Activated CD4-positive, alpha-beta T cell treated with anti-CD3 and anti-CD28 coated beads, Interleukin-2, amount 10 ng/mL, durations not matched to agents 7 days and 5 days (primary cell): ENCODE measurements around the gene TBC1D13. TPM values are rescaled to one million over a fixed set of nuclear protein-coding genes. Genes with fewer than 3 reads are reported as not detected.

Experiments
- CTCF ChIA-PET: fragments of 350-600 bp; sonication (Branson Sonifier 250); formaldehyde crosslinking; loops from one replicate; lab custom pipeline; 2021; ENCODE audit warnings: antibody characterized with exemption; lab: Charles Lee
- POLR2A ChIA-PET: fragments of 350-600 bp; sonication (Branson Sonifier 250); formaldehyde crosslinking; loops from one replicate; lab custom pipeline; 2021; ENCODE audit warnings: antibody characterized with exemption; lab: Charles Lee
- DNase-seq: peaks from one replicate; pipeline ENCODE4 v3.0.0-alpha.2; 2020
- H3K27ac Mint-ChIP-seq: one replicate; pipeline ENCODE4 v1.8.0; 2021; ENCODE audit warnings: mild to moderate bottlenecking, moderate library complexity, mixed read lengths
- H3K27me3 Mint-ChIP-seq: one replicate; pipeline ENCODE4 v1.8.0; 2021; ENCODE audit warnings: mixed read lengths
- H3K36me3 Mint-ChIP-seq: one replicate; pipeline ENCODE4 v1.8.0; 2021; ENCODE audit warnings: low read depth, mixed read lengths
- H3K4me1 Mint-ChIP-seq: one replicate; pipeline ENCODE4 v1.8.0; 2021; ENCODE audit warnings: mixed read lengths
- H3K4me3 Mint-ChIP-seq: one replicate; pipeline ENCODE4 v1.8.0; 2021; ENCODE audit warnings: mild to moderate bottlenecking, moderate library complexity, mixed read lengths
- H3K9me3 Mint-ChIP-seq: one replicate; pipeline ENCODE4 v1.8.0; 2021; ENCODE audit warnings: mixed read lengths
- total RNA-seq, 2 experiments: library from RNA; stranded (reverse); gene quantifications; one replicate each; pipeline ENCODE4 v1.2.3, GENCODE V29; 2021

Gene TBC1D13
- total RNA-seq, 2 experiments from 2014 or later = 18.4 to 21.1 TPM

GRCh38 chr9:128810873-128811272 lies 23.8 kb downstream of the TBC1D13 start:
- CTCF ChIA-PET = interaction anchor here (0.6 to 1.3 kb wide), 2 partner anchors 17 to 251 kb away, joined by 3 to 6 read pairs; no protein-coding TSS in a partner anchor

GRCh38 chr9:128818099-128818838 lies 31.2 kb downstream of the TBC1D13 start, which contains the start of gene ENDOG:
Gene ENDOG, plus strand, starts transcription at chr9:128818500. Its CDS starts 185 bp downstream, at chr9:128818685.
- POLR2A ChIA-PET = interaction anchor here (0.6 to 3.1 kb wide), 2 partner anchors 8 to 11 kb away, joined by 4 to 12 read pairs; partner anchors contain the start of gene SPOUT1
- peak within 1 kb of the TSS; percentile 89 for H3K27ac Mint-ChIP-seq
- peak; percentile 97 for DNase-seq
- H3K4me3 Mint-ChIP-seq = peak within 1 kb of the TSS; percentile 84
- peaks cover 8% of the 10 kb centered on the region for H3K36me3 Mint-ChIP-seq
- H3K27me3 Mint-ChIP-seq = no peaks in the 10 kb centered on the region
- H3K9me3 Mint-ChIP-seq = no peaks in the 10 kb centered on the region
- H3K4me1 Mint-ChIP-seq = peaks cover 24% of the 10 kb centered on the region
- CTCF ChIA-PET = interaction anchor here (0.5 to 3.9 kb wide), 55 partner anchors 9 to 908 kb away, joined by 3 to 29 read pairs (median 4); partner anchors contain the start of genes DOLK, NUP188, SET and SPOUT1

More at GRCh38 chr9:128810873-128811272, 23.8 kb downstream of the TBC1D13 start:
- no peaks in the 10 kb centered on the region for H3K27me3 Mint-ChIP-seq
- H3K27ac Mint-ChIP-seq = no peak overlapping the region
- H3K4me3 Mint-ChIP-seq = no peak overlapping the region
- no peaks in the 10 kb centered on the region for H3K4me1 Mint-ChIP-seq
- POLR2A ChIA-PET = no interaction called here
- H3K36me3 Mint-ChIP-seq = peaks cover 3% of the 10 kb centered on the region
- no peaks in the 10 kb centered on the region for H3K9me3 Mint-ChIP-seq
- DNase-seq = no peak

- H3K36me3 Mint-ChIP-seq = peaks cover 8% of the 10 kb centered on the region
- peak overlapping the region; percentile 73 for H3K4me3 Mint-ChIP-seq
- peak; percentile 32 for DNase-seq
- H3K27ac Mint-ChIP-seq = peak overlapping the region; percentile 13
- POLR2A ChIA-PET = interaction anchor here (0.6 to 3.1 kb wide), 2 partner anchors 11 to 24 kb away, joined by 5 to 12 read pairs; partner anchors contain the start of gene SPOUT1
- CTCF ChIA-PET = interaction anchor here (0.5 to 3.9 kb wide), 43 partner anchors 8 to 908 kb away, joined by 3 to 29 read pairs (median 4); partner anchors contain the start of genes DOLK, NUP188, SET and SPOUT1
- no peaks in the 10 kb centered on the region for H3K27me3 Mint-ChIP-seq
- no peaks in the 10 kb centered on the region for H3K9me3 Mint-ChIP-seq
- H3K4me1 Mint-ChIP-seq = peaks cover 24% of the 10 kb centered on the region
These were observed 32.0 kb downstream of the TBC1D13 start for GRCh38 chr9:128818839-128819715.

- H3K4me3 Mint-ChIP-seq = peak overlapping the region; percentile 41
- no peak for DNase-seq
- ChIA-PET CTCF (interaction anchor here (2.0 to 3.9 kb wide), 7 partner anchors 10 to 59 kb away, joined by 7 to 29 read pairs (median 13); partner anchors contain the start of genes SPOUT1 and TBC1D13), POLR2A (interaction anchor here (0.6 to 3.1 kb wide), 2 partner anchors 10 to 25 kb away, joined by 5 to 12 read pairs; partner anchors contain the start of gene SPOUT1)
- peaks cover 13% of the 10 kb centered on the region for H3K36me3 Mint-ChIP-seq
- H3K27ac Mint-ChIP-seq = no peak overlapping the region
- peaks cover 24% of the 10 kb centered on the region for H3K4me1 Mint-ChIP-seq
- no peaks in the 10 kb centered on the region for H3K9me3 Mint-ChIP-seq
- no peaks in the 10 kb centered on the region for H3K27me3 Mint-ChIP-seq
These were observed 32.9 kb downstream of the TBC1D13 start for GRCh38 chr9:128819716-128820664.

GRCh38 chr9:128820665-128821583 lies 33.9 kb downstream of the TBC1D13 start:
- CTCF ChIA-PET = interaction anchor here (0.6 to 0.7 kb wide), 3 partner anchors 9 to 132 kb away, joined by 3 to 4 read pairs (median 4); partner anchors contain the start of genes SET and SPOUT1
- POLR2A ChIA-PET = no interaction called here
- no peak for DNase-seq
- Mint-ChIP-seq H3K4me1 (peaks cover 24% of the 10 kb centered on the region), H3K36me3 (peaks cover 20% of the 10 kb centered on the region), H3K4me3 (peak overlapping the region; percentile 45), H3K9me3 (no peaks in the 10 kb centered on the region), H3K27ac (no peak overlapping the region), H3K27me3 (no peaks in the 10 kb centered on the region)

GRCh38 chr9:128821584-128822406 lies 34.7 kb downstream of the TBC1D13 start:
- no peaks in the 10 kb centered on the region for H3K27me3 Mint-ChIP-seq
- no peak overlapping the region for H3K4me3 Mint-ChIP-seq
- H3K4me1 Mint-ChIP-seq = peaks cover 24% of the 10 kb centered on the region
- ChIA-PET POLR2A (no interaction called here), CTCF (interaction anchor here (0.6 to 0.7 kb wide), 2 partner anchors 43 to 133 kb away, joined by 4 read pairs; partner anchors contain the start of gene SET)
- H3K9me3 Mint-ChIP-seq = no peaks in the 10 kb centered on the region
- peaks cover 21% of the 10 kb centered on the region for H3K36me3 Mint-ChIP-seq
- no peak for DNase-seq
- H3K27ac Mint-ChIP-seq = no peak overlapping the region

GRCh38 chr9:128822407-128823042 lies 35.5 kb downstream of the TBC1D13 start:
- no peaks in the 10 kb centered on the region for H3K9me3 Mint-ChIP-seq
- H3K27ac Mint-ChIP-seq = peak overlapping the region; percentile 57
- peaks cover 28% of the 10 kb centered on the region for H3K4me1 Mint-ChIP-seq
- peaks cover 27% of the 10 kb centered on the region for H3K36me3 Mint-ChIP-seq
- ChIA-PET POLR2A (no interaction called here), CTCF (no interaction called here)
- DNase-seq = no peak
- no peaks in the 10 kb centered on the region for H3K27me3 Mint-ChIP-seq
- no peak overlapping the region for H3K4me3 Mint-ChIP-seq

- H3K4me3 Mint-ChIP-seq = no peak overlapping the region
- no peaks in the 10 kb centered on the region for H3K27me3 Mint-ChIP-seq
- CTCF ChIA-PET = interaction anchor here (0.8 kb wide), 1 partner anchor 45 kb away, joined by 3 read pairs; no protein-coding TSS in a partner anchor
- POLR2A ChIA-PET = no interaction called here
- H3K36me3 Mint-ChIP-seq = peaks cover 28% of the 10 kb centered on the region
- peaks cover 27% of the 10 kb centered on the region for H3K4me1 Mint-ChIP-seq
- H3K27ac Mint-ChIP-seq = no peak overlapping the region
- no peaks in the 10 kb centered on the region for H3K9me3 Mint-ChIP-seq
- no peak for DNase-seq
These were observed 36.4 kb downstream of the TBC1D13 start for GRCh38 chr9:128823362-128823902.

- no peak overlapping the region for H3K27ac Mint-ChIP-seq
- DNase-seq = no peak
- ChIA-PET CTCF (interaction anchor here (0.8 kb wide), 1 partner anchor 46 kb away, joined by 3 read pairs; no protein-coding TSS in a partner anchor), POLR2A (no interaction called here)
- no peak overlapping the region for H3K4me3 Mint-ChIP-seq
- H3K27me3 Mint-ChIP-seq = no peaks in the 10 kb centered on the region
- no peaks in the 10 kb centered on the region for H3K9me3 Mint-ChIP-seq
- H3K36me3 Mint-ChIP-seq = peaks cover 33% of the 10 kb centered on the region
- H3K4me1 Mint-ChIP-seq = peaks cover 32% of the 10 kb centered on the region
These were observed 36.9 kb downstream of the TBC1D13 start for GRCh38 chr9:128823903-128824406.
